HG03175 (cell line): ENCODE results near the gene CYP8B1.
"Not testable (repeated sequence)": the region's sequence is repeated elsewhere in the genome, so short reads cannot be mapped to it uniquely, and the experiment has no call there.

Experiments used
- ATAC-seq: cut with Tn5 transposase; IDR thresholded peaks from one replicate; pipeline ENCODE4 v1.9.1; 2021; ENCODE audit warnings: mild to moderate bottlenecking, moderate library complexity; ENCODE audit not compliant: unreplicated experiment

CYP8B1 gene

DNA sequence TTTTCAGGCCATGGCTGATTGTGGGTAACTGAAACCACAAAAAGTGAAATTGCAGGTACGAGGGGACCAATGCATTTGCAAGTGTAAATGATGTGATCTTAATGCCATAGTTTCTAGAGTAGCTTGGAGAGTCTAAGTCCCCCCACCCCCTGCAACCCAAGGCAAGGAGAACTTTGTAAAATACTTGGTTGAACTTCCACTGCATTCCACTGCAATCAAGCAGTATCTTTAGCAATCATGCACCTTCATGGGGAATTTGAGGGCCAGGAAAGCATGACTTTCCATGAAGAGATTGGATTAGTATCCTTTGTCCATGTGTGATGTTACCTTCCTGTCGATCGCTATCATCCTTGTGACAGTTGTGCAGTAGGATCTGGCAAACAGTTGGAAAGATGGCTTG, 11.4 kb upstream of the CYP8B1 start:
- no peak for ATAC-seq

GRCh38 chr3:42886294-42886822, 10.7 kb upstream of the CYP8B1 start:
- no peak for ATAC-seq

- ATAC-seq = no peak
Observed at GRCh38 chr3:42884324-42884723, 8.6 kb upstream of the CYP8B1 start.

DNA sequence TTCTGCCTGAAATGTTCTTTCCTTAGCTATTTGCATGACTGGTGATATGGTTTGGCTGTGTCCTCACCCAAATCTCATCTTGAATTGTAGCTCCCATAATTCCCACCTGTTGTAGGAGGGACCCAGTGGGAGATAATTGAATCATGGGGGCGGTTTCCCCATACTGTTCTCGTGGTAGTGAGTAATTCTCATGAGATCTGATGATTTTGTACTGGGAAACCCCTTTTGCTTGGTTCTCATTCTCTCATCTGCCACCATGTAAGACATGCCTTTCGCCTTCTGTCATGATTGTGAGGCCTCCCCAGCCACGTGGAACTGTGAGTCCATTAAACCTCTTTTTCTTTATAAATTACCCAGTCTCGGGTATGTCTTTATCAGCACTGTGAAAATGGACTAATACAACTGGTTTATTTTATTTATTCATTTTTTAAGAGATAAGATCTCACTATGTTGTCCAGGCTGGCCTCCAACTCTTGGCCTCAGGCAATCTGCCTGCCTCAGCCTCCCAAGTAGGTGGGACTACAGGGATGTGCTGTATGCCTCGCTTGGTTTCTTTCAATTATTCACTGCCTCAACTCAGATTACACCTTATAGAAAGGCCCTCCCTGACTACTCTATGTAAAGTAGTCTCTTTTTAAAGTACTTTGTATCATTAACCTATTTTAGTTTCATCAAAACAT, 7.7 kb upstream of the CYP8B1 start:
- not testable (repeated sequence) for ATAC-seq

DNA sequence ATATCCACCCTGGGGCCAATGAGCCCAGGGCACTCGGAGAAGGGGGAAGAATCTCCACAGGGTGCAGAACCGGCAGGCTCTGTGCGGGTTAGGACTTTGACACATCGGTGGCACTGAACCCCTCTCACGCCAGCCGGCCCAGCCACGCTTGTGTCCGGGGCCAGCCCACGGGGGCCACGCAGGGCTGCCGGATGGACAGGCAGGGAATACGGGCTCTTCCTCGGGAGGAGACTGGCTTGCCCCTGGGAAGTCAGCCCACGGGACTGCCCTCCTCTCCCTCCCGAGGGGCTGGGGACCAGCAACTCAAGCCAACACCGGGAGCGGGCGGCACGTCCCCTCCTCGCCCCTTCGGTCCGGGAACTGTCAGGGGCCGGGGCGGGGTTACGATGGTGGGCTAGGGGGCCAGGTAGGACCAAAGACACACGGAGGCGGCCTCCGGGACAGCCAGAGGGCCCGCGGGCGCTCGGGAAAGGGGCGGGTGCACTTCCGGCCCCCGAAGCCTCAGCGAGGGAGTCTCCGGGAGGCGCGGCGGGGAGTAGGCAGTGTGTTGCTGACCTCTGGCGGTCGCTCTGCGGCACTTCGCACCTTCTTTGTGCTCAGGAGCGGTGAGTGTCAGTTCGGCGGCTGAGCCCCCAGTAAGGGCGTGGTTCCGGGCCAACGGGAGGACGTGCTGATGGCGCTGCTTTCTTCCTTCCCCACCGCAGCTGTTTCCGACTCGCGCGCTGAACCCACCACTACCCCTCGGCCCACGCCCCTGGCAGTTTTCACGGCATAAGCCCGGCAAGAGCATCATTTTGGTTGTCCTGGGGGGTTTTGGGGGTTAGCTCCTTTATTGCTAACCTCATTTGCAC, 5.1 kb upstream of the CYP8B1 start:
- ATAC-seq = peak; percentile 95

GRCh38 chr3:42880183-42880582, 4.5 kb upstream of the CYP8B1 start:
- ATAC-seq = no peak

GRCh38 chr3:42877881-42878280, 2.2 kb upstream of the CYP8B1 start:
- no peak for ATAC-seq

DNA sequence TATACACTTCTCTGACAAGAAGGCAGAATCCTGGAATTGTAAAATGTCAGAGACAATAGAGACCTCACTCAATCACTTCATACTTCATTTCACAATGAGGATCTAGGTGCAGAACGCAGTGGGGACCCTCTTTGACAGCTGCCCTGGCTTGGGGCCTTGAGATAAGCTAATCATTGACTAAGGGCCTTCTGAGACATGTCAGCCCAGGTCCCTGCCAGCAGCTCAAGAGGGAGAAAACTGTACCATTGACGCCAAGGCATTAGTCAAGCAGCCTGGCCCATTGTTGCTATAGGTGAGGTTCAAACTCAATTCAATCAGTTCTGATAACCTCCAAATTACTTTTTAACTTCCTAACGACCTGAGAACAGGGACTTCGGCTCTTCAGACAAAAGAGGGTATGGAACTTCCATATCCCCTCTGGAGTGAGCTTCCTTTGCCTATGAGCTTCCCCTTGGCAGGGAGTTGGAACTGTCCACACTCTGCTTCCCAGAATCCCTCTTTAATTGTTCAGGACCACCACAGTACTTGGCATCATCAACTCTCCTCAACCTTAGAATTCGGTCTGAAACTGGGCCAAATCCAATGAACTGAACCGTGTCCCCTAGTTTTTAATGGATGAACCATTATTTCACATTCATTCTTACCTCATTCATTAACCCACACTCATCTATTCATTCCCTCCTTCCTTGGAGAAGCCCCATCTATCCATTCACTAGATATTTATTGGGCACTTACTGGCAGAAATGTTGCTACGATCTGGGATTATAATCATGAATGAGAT, 1.5 kb upstream of the CYP8B1 start:
- ATAC-seq = no peak

DNA sequence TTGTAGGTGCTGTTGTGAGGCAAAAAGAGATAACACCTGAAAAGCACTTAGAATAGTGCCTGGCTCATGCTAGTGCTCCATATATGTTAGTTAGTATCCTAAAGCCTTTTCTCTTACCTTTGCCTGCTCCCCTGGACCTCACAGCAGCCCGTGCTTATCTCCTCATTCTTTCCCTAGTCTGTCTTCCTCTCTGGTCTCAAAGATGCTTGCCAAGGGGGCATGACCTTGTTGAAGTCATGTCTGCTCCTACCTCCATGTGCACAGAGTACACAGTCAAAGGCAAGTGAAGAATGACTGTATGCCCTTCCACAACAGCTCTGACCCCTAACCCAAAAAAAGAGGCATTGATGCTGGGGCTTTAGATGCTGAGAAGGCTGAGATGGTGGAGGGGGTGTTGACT, 722 bp upstream of the CYP8B1 start:
- no peak for ATAC-seq

GRCh38 chr3:42874749-42875148, 930 bp downstream of the CYP8B1 start:
- no peak for ATAC-seq

- no peak for ATAC-seq
Observed at GRCh38 chr3:42873221-42873982, 2.3 kb downstream of the CYP8B1 start.

DNA sequence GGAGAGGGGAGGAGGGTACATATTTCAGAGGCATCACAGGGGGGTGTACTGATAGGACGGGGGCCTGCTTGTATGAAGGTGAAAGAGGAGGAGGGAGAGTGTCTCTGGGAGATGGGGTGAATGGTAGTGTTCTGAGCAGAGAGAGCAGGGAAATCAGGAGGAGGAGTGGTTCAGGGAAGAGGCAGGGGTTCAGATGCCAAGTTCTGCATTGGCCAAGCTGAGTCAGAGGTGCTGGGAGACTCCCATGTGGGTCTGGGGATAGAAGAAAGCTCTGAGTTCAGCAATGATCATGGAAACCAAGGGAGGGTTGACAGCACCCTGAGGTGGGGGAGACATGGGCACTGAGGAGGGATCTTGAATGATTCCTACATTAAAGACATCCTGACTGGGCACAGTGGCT, 3.0 kb downstream of the CYP8B1 start:
- no peak for ATAC-seq

DNA sequence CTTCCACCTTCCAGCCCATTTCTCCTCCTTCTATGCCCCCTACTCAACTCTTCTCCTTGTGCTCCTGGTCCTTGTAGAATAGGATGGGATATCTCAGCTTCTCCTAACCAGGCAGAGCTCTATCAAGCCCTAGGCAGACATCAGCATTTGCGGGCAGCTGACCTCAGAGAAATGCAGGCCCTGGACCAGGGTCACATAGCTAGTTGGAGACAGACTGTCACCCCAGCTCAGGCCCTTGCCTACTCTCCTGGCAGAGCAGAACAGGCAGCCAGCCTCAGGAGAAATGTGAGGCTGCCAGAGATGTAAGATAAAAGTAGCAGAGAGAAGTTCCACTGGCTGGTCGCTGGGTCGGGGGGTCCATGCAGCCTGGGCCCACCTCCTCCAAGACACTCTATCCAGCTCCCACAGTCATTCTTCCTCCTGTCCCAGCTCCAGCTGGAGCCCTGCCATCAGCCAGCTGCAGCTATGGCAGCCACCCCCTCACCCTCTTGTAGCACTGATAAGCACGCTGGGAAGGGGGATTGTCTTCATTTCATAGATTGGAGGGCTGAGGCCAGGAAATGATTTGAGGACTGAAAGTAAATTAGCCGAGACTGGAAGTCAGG, 4.0 kb downstream of the CYP8B1 start:
- no peak for ATAC-seq

DNA sequence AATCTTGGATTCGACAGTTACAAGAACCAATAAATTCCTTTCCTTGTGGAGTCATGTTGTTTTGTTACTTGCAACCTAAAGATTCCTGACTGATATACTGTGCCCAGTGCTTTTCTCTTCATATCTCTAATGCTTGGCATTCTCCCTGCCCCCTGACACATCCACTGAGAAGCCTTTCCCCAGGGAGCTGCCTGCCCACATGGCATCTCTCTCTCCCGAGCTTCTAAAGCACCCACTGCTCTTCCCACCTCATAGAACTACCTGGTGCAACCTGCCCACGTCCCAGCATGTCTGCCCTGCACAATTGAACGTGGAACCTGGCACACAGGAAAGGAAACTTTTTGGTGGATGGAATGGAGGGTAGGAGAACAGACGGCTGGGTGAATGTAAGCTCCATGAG, 6.8 kb downstream of the CYP8B1 start:
- no peak for ATAC-seq

DNA sequence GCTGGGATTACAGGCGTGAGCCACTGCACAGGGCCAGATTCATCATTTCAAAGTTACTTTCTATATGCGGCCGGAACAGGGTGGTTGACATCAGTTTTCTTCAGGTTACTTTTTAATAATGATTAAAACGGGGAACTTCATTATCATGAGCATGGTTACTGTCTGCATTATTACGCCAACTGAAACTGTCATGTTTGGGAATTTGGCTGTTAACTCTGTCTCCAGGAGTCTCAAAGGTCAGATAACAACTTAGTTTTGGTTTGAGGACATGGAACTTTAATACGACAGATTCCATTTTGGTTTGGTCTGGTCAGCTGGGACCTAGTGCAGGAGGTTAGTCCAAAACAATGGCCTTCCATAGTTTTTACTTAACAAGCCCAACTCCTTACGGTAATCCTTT, 8.5 kb downstream of the CYP8B1 start:
- no peak for ATAC-seq

DNA sequence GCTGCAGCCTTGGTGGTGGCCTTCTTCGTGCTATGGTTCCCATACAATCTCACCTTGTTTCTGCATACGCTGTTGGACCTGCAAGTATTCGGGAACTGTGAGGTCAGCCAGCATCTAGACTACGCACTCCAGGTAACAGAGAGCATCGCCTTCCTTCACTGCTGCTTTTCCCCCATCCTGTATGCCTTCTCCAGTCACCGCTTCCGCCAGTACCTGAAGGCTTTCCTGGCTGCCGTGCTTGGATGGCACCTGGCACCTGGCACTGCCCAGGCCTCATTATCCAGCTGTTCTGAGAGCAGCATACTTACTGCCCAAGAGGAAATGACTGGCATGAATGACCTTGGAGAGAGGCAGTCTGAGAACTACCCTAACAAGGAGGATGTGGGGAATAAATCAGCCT, 10.4 kb downstream of the CYP8B1 start:
- ATAC-seq = no peak

DNA sequence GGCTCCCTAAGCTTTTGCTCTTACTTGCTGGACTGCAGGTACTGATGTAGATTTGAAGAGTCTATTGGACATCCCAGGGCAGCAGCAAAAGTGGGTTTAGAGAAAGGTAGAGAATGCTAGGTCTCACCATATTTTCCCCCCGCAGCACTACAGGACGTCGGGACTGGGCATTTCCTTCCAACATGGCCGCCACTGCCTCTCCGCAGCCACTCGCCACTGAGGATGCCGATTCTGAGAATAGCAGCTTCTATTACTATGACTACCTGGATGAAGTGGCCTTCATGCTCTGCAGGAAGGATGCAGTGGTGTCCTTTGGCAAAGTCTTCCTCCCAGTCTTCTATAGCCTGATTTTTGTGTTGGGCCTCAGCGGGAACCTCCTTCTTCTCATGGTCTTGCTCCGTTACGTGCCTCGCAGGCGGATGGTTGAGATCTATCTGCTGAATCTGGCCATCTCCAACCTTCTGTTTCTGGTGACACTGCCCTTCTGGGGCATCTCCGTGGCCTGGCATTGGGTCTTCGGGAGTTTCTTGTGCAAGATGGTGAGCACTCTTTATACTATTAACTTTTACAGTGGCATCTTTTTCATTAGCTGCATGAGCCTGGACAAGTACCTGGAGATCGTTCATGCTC, 11.2 kb downstream of the CYP8B1 start:
- ATAC-seq = no peak

GRCh38 chr3:42856544-42856943, 19.1 kb downstream of the CYP8B1 start:
- no peak for ATAC-seq

DNA sequence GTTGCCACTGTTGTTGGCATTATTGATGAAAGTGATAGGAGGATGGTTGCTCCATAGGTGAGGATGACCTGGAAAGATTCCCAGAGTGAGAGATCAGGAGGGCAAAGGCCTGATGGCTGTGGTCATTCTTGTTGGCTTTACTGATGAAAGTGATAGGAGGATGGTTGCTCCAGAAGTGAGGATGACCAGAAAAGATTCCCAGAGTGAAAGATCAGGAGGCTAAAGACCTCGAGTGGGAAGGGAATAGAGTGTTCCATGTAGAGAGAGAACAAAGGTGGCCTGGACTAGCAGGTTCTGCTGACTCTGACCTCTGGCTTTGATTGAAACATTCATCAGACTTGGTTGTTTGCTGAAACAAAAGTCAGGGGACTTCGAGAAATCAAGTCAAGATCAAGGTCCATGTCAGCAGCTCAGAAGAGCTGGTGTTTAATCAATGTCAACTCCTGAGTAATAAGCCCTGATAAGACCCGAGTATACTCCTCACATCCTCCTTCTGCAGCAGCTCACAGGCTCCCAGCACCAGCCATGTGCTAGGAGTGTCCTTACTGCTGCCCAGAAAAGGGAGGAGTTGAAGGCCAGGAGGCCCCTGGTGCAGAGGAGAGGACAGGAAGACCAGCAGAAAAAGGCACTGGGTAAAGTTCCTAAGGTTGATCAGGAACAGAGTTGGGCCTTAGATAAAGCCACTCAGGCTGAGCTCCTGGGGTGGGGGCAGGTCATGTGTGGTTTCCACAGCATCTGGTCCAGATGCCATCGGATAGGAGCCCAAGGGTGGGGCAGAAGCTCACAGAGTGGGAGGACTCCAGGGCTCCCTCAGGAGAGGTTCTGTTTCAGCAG, 19.9 kb downstream of the CYP8B1 start:
- no peak for ATAC-seq
